ENCODE results near the gene LAMA3.

DNA sequence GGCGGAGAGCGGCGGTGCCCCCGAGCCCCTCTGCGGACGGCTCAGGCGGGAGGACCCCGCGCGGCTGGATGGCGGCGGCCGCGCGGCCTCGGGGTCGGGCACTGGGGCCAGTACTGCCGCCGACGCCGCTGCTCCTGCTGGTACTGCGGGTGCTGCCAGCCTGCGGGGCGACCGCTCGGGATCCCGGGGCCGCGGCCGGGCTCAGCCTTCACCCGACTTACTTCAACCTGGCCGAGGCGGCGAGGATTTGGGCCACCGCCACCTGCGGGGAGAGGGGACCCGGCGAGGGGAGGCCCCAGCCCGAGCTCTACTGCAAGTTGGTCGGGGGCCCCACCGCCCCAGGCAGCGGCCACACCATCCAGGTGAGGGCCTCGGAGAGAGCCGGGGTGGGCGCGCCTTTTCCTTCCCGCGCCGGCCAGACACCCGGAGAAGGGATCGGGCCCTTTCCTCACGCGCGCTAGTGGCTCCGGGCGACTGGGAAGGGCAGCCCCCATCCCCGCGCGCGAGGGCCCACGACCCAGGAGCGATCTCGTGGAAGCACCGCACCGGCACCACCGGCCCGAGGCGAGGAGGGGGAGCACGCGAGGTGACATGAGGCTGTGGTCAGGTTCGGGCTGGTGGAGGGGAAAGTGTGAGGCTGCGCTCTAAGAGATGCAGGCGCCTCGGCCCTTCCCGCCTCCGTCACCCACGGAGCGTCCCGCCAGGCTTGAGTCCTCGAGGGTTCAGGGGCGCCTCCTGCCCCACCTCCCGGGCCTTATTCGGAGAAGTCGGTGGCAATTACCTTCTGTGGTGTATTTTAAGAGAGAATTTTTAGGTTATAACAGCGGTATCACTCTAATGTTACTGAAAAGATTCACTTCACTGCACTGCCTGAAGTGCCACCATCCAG lies 607 bp downstream of the LAMA3 start:
- TF ChIP-seq, protein P1, sequence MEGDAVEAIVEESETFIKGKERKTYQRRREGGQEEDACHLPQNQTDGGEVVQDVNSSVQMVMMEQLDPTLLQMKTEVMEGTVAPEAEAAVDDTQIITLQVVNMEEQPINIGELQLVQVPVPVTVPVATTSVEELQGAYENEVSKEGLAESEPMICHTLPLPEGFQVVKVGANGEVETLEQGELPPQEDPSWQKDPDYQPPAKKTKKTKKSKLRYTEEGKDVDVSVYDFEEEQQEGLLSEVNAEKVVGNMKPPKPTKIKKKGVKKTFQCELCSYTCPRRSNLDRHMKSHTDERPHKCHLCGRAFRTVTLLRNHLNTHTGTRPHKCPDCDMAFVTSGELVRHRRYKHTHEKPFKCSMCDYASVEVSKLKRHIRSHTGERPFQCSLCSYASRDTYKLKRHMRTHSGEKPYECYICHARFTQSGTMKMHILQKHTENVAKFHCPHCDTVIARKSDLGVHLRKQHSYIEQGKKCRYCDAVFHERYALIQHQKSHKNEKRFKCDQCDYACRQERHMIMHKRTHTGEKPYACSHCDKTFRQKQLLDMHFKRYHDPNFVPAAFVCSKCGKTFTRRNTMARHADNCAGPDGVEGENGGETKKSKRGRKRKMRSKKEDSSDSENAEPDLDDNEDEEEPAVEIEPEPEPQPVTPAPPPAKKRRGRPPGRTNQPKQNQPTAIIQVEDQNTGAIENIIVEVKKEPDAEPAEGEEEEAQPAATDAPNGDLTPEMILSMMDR (conservative IDR thresholded peaks at IDR 0.05 in 1 of 2, IDR thresholded peaks at IDR 0.05 in 1 of 2; ENCODE audit: extremely low read depth in 1 of 2, insufficient read depth in 1 of 2, low read depth in 1 of 2, low read length in 2 of 2): no peak
- TF ChIP-seq EZH2 (IDR thresholded peaks at IDR 0.05; ENCODE audit: borderline replicate concordance, low read length): no peak

Data from mammary epithelial cell (primary cell).